GM19455 (cell line): Measurements from ENCODE around the gene FBLN2.

Source experiments
- ATAC-seq: cut with Tn5 transposase; IDR thresholded peaks from one replicate; pipeline ENCODE4 v1.9.1; 2021; ENCODE audit not compliant: unreplicated experiment

FBLN2 gene

GRCh38 chr3:13637311-13637891 lies 88.5 kb downstream of the FBLN2 start:
- ATAC-seq, result no peak

GRCh38 chr3:13637953-13638352 lies 89.0 kb downstream of the FBLN2 start:
- no peak for ATAC-seq

GRCh38 chr3:13638927-13639326 lies 90.0 kb downstream of the FBLN2 start:
- ATAC-seq, result no peak

- no peak for ATAC-seq
Observed at GRCh38 chr3:13642597-13642996, 93.7 kb downstream of the FBLN2 start.

- ATAC-seq, result no peak
Observed at GRCh38 chr3:13644341-13645117, 95.6 kb downstream of the FBLN2 start.

GRCh38 chr3:13645801-13646637 lies 97.1 kb downstream of the FBLN2 start:
- ATAC-seq, result no peak

GRCh38 chr3:13647298-13648059 lies 98.6 kb downstream of the FBLN2 start:
- ATAC-seq, result no peak

GRCh38 chr3:13648060-13649001 lies 99.4 kb downstream of the FBLN2 start:
- ATAC-seq, result no peak

- ATAC-seq, result no peak
Observed at GRCh38 chr3:13650210-13651056, 101.5 kb downstream of the FBLN2 start.

- ATAC-seq, result no peak
Observed at GRCh38 chr3:13651057-13651400, 102.1 kb downstream of the FBLN2 start.

- no peak for ATAC-seq
Observed at GRCh38 chr3:13651775-13652428, 103.0 kb downstream of the FBLN2 start.

- no peak for ATAC-seq
Observed at GRCh38 chr3:13652728-13653127, 103.8 kb downstream of the FBLN2 start.

- ATAC-seq, result no peak
Observed at GRCh38 chr3:13653631-13654279, 104.8 kb downstream of the FBLN2 start.

GRCh38 chr3:13654330-13655060 lies 105.6 kb downstream of the FBLN2 start:
- ATAC-seq, result no peak

- ATAC-seq, result no peak
Observed at GRCh38 chr3:13655061-13655913, 106.4 kb downstream of the FBLN2 start.

- ATAC-seq, result no peak
Observed at GRCh38 chr3:13656584-13657301, 107.8 kb downstream of the FBLN2 start.
